Effector memory CD8-positive, alpha-beta T cell (primary cell): ENCODE measurements around the gene AMOT.

Experiments used
- ATAC-seq: fragments of 150-1000 bp; cut with Tn5 transposase; replicated peaks from 2 replicates; pipeline ENCODE4 v1.10.0; 2021; ENCODE audit warnings: mild to moderate bottlenecking, moderate library complexity
- DNase-seq, 3 experiments: peaks; one replicate each; pipeline ENCODE4 v3.0.0; 2021
- H3K27ac Mint-ChIP-seq, 2 donors: one replicate each; pipeline ENCODE4 v1.8.0; 2022; ENCODE audit warnings: mild to moderate bottlenecking in 2 of 2, mixed read lengths in 2 of 2, moderate library complexity in 2 of 2
- H3K27me3 Mint-ChIP-seq, 2 donors: one replicate each; pipeline ENCODE4 v1.8.0; 2022; ENCODE audit warnings: mixed read lengths in 2 of 2
- H3K36me3 Mint-ChIP-seq: one replicate; pipeline ENCODE4 v1.8.0; 2022; ENCODE audit warnings: mild to moderate bottlenecking, moderate library complexity, mixed read lengths; ENCODE audit not compliant: insufficient read depth
- H3K4me1 Mint-ChIP-seq, 2 donors: one replicate each; pipeline ENCODE4 v1.8.0; 2022; ENCODE audit warnings: low read depth in 2 of 2, mixed read lengths in 2 of 2
- H3K4me3 Mint-ChIP-seq, 2 donors: one replicate each; pipeline ENCODE4 v1.8.0; 2022; ENCODE audit warnings: mild to moderate bottlenecking in 2 of 2, mixed read lengths in 2 of 2, moderate library complexity in 2 of 2
- H3K9me3 Mint-ChIP-seq, 2 donors: one replicate each; pipeline ENCODE4 v1.8.0; 2022; ENCODE audit warnings: mixed read lengths in 2 of 2

Gene AMOT

GRCh38 chrX:112852851-112853250, 12.2 kb upstream of the AMOT start:
- DNase-seq (no peak), ATAC-seq (no peak)
- Mint-ChIP-seq H3K9me3 (no peaks in the 10 kb centered on the region), H3K27ac (no peak overlapping the region), H3K27me3 (no peaks in the 10 kb centered on the region), H3K4me3 (no peak overlapping the region), H3K36me3 (no peaks in the 10 kb centered on the region), H3K4me1 (peaks cover 11% of the 10 kb centered on the region in 2 donors)

DNA sequence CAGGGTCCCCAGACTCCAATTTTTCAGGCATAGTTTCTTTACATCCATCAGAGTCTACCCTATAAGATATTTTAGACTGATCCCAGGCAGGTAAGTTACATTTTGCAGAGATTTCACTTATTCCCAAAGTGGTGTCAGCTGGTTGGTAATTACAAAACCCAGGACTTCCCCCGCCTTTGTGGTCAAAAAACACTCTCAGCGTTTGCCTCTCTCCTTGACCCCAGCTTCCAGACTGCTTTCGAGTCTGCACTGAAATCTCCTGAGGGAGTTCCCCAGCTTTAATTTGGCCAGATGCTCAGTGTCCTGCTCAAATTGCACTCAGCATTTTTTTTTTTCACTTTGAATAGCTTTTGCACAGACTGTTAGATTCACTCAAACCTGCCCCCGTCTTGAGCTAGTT, 11.2 kb upstream of the AMOT start:
- Mint-ChIP-seq H3K27ac (peak overlapping the region; percentile 28 to 30), H3K4me1 (peaks cover 11% of the 10 kb centered on the region in 2 donors), H3K27me3 (no peaks in the 10 kb centered on the region), H3K9me3 (no peaks in the 10 kb centered on the region), H3K4me3 (peak overlapping the region in 1 of 2 donors; percentile 46), H3K36me3 (no peaks in the 10 kb centered on the region)
- DNase-seq (no peak), ATAC-seq (no peak)

GRCh38 chrX:112851161-112851779, 10.6 kb upstream of the AMOT start:
- no peak for DNase-seq
- no peaks in the 10 kb centered on the region for H3K27me3 Mint-ChIP-seq

GRCh38 chrX:112849016-112849415, 8.4 kb upstream of the AMOT start:
- Mint-ChIP-seq H3K27ac (no peak overlapping the region), H3K4me3 (no peak overlapping the region), H3K36me3 (no peaks in the 10 kb centered on the region), H3K27me3 (no peaks in the 10 kb centered on the region), H3K9me3 (no peaks in the 10 kb centered on the region), H3K4me1 (peaks cover 11% of the 10 kb centered on the region in 2 donors)
- ATAC-seq (no peak), DNase-seq (no peak)

More at GRCh38 chrX:112851161-112851779, 10.6 kb upstream of the AMOT start:
- Mint-ChIP-seq H3K27ac (peak overlapping the region in 1 of 2 donors; percentile 30), H3K36me3 (no peaks in the 10 kb centered on the region), H3K9me3 (no peaks in the 10 kb centered on the region), H3K4me1 (peaks cover 11% of the 10 kb centered on the region in 2 donors), H3K4me3 (peak overlapping the region; percentile 14 to 46)
- peak; percentile 70 for ATAC-seq

GRCh38 chrX:112846782-112847181, 6.2 kb upstream of the AMOT start:
- no peak overlapping the region for H3K27ac Mint-ChIP-seq
- DNase-seq (no peak), ATAC-seq (no peak)
- peaks cover 2% of the 10 kb centered on the region for H3K36me3 Mint-ChIP-seq
- H3K27me3 Mint-ChIP-seq: no peaks in the 10 kb centered on the region
- no peak overlapping the region for H3K4me3 Mint-ChIP-seq
- H3K9me3 Mint-ChIP-seq: no peaks in the 10 kb centered on the region
- peaks cover 7 to 9% of the 10 kb centered on the region in 2 donors for H3K4me1 Mint-ChIP-seq

DNA sequence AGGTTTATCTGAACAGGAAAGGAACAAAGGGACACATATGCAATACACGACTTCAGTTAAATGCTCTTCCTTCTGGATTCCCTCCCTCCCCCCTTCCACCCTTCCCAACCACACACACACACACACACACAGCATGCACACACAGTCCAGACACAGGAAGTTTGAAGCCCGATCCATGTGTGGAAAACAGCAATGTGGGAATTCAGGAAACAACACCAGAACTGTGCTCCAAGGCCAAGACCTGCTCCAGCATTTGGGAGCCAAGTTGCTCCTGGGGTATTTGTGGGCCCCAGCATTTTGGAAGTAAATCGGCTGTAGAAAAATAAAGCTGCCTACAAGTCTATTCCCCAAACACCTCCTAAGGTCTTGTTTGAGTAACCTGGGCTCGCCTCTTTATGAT, 5.6 kb upstream of the AMOT start:
- H3K9me3 Mint-ChIP-seq: no peaks in the 10 kb centered on the region
- no peak overlapping the region for H3K27ac Mint-ChIP-seq
- H3K4me1 Mint-ChIP-seq: peaks cover 3 to 5% of the 10 kb centered on the region in 2 donors
- H3K27me3 Mint-ChIP-seq: no peaks in the 10 kb centered on the region
- ATAC-seq (no peak), DNase-seq (no peak)
- H3K4me3 Mint-ChIP-seq: no peak overlapping the region
- H3K36me3 Mint-ChIP-seq: peaks cover 2% of the 10 kb centered on the region

GRCh38 chrX:112844250-112844649, 3.6 kb upstream of the AMOT start:
- Mint-ChIP-seq H3K4me3 (no peak overlapping the region), H3K4me1 (peaks cover 6 to 10% of the 10 kb centered on the region in 2 donors), H3K27ac (no peak overlapping the region), H3K36me3 (peaks cover 5% of the 10 kb centered on the region), H3K9me3 (no peaks in the 10 kb centered on the region), H3K27me3 (no peaks in the 10 kb centered on the region)
- no peak for ATAC-seq
- DNase-seq: no peak

GRCh38 chrX:112841820-112842157, 1.2 kb upstream of the AMOT start:
- no peak overlapping the region for H3K27ac Mint-ChIP-seq
- peak overlapping the region; percentile 89 to 94 for H3K4me3 Mint-ChIP-seq
- ATAC-seq: no peak
- peaks cover 6 to 10% of the 10 kb centered on the region in 2 donors for H3K4me1 Mint-ChIP-seq
- no peaks in the 10 kb centered on the region for H3K27me3 Mint-ChIP-seq
- DNase-seq: no peak
- no peaks in the 10 kb centered on the region for H3K9me3 Mint-ChIP-seq
- H3K36me3 Mint-ChIP-seq: peaks cover 5% of the 10 kb centered on the region

DNA sequence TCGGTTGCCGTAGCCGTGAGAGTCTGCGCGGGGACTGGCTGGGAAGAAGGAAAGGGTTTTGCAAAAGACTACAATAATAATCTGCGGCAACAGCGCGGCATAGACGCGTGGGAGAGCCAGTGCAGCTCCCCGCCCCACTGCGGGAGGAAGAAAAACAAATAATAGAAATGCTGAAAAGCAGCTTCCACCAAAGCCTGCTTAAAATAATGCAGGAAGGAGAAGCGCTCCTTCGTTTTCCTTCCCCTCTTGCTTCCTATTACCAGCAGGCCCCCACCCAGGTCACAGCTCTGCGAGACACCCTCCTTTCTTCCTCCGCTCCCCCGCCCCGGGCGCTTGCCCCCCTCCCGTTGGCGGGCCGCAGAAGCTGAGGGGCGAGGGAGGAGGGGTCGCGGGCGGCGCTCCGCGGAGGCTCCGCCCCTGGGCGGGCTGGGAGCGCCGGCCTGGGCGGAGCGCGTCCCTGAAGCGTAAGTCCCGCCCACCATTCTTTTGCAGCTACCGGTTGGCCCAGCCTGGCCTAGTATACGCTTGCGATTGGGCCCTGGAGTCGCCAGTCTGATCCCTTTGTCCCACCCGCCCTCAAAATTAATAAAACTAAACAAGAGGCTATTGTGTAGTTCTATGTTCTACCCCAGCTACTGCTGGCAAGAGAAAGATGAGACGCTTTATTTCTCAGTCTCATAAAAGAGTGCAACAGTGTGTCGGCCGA, 636 bp upstream of the AMOT start:
- peak; percentile 87 for ATAC-seq
- peak overlapping the region; percentile 89 to 94 for H3K4me3 Mint-ChIP-seq
- no peaks in the 10 kb centered on the region for H3K27me3 Mint-ChIP-seq
- peaks cover 5% of the 10 kb centered on the region for H3K36me3 Mint-ChIP-seq
- no peaks in the 10 kb centered on the region for H3K9me3 Mint-ChIP-seq
- DNase-seq: peak; percentile 59 to 66 (median 65)
- H3K27ac Mint-ChIP-seq: peak overlapping the region; percentile 79 to 91
- H3K4me1 Mint-ChIP-seq: peaks cover 6 to 10% of the 10 kb centered on the region in 2 donors

GRCh38 chrX:112839856-112840255, 775 bp downstream of the AMOT start:
- DNase-seq: peak in 1 of 3 experiments; percentile 0
- ATAC-seq: no peak
- H3K9me3 Mint-ChIP-seq: no peaks in the 10 kb centered on the region
- peak overlapping the region; percentile 89 to 94 for H3K4me3 Mint-ChIP-seq
- peaks cover 6 to 10% of the 10 kb centered on the region in 2 donors for H3K4me1 Mint-ChIP-seq
- H3K27me3 Mint-ChIP-seq: no peaks in the 10 kb centered on the region
- H3K36me3 Mint-ChIP-seq: peaks cover 5% of the 10 kb centered on the region
- H3K27ac Mint-ChIP-seq: peak overlapping the region; percentile 79 to 91

DNA sequence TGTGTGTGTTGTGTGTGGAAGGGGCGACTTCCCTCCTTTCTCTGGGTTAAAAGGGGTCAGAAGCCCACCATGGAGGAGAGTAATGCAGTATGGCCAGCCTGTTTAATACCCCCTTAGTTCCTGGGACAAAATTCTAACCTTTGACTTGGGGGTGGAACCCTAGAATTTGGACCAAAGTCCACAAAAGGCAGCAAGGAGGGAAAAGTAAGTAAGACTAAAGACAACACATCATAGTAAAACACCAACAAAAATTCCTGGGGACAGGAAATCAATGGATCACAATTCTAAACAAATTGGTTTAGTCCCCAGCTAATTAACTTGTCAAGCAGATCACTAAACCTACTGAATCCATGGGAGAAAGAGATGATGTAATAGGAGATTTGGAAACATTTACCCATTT, 3.1 kb downstream of the AMOT start:
- DNase-seq (no peak), ATAC-seq (no peak)
- peak overlapping the region in 1 of 2 donors; percentile 20 for H3K27ac Mint-ChIP-seq
- H3K4me3 Mint-ChIP-seq: no peak overlapping the region
- H3K36me3 Mint-ChIP-seq: peaks cover 3% of the 10 kb centered on the region
- H3K9me3 Mint-ChIP-seq: no peaks in the 10 kb centered on the region
- peaks cover 6 to 10% of the 10 kb centered on the region in 2 donors for H3K4me1 Mint-ChIP-seq
- no peaks in the 10 kb centered on the region for H3K27me3 Mint-ChIP-seq

DNA sequence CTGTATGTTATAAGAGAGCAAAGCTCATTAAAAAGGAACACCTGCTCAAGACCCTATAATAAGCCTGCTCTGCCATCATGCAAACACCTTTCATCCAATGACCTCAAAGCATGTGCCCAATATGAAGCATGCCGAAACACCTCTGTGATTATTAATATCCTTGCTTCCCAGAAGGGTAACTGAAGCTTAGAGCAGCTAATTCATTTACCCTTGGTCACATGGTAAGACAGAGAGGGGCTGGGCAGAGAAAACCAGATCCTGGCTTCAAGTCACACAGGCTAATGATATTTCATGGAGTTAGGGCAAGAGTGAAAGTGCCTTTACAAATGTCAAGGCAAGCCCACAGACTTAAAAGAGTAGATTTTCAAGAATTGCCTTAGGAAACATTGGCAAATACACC, 5.6 kb downstream of the AMOT start:
- H3K4me3 Mint-ChIP-seq: no peak overlapping the region
- no peaks in the 10 kb centered on the region for H3K9me3 Mint-ChIP-seq
- H3K27ac Mint-ChIP-seq: no peak overlapping the region
- H3K4me1 Mint-ChIP-seq: peaks cover 5 to 6% of the 10 kb centered on the region in 2 donors
- DNase-seq (no peak), ATAC-seq (no peak)
- no peaks in the 10 kb centered on the region for H3K27me3 Mint-ChIP-seq
- peaks cover under 1% of the 10 kb centered on the region for H3K36me3 Mint-ChIP-seq

GRCh38 chrX:112834031-112834845, 6.4 kb downstream of the AMOT start:
- ATAC-seq: no peak
- Mint-ChIP-seq H3K27me3 (no peaks in the 10 kb centered on the region), H3K4me1 (peaks cover 0 to 2% of the 10 kb centered on the region in 2 donors), H3K36me3 (no peaks in the 10 kb centered on the region), H3K9me3 (no peaks in the 10 kb centered on the region), H3K4me3 (no peak overlapping the region), H3K27ac (no peak overlapping the region)
- DNase-seq: no peak
